Activated naive CD8-positive, alpha-beta T cell treated with anti-CD3 and anti-CD28 coated beads, Interleukin-2, amount 10 ng/mL, durations not matched to agents 7 days and 5 days (primary cell): ENCODE results near the gene MAGI1. TPM values are rescaled to one million over a fixed set of nuclear protein-coding genes. Genes with fewer than 3 reads are reported as not detected.

Source experiments
- ATAC-seq: fragments of 150-1000 bp; cut with Tn5 transposase; one replicate; pipeline ENCODE4 v1.10.0; 2021; ENCODE audit warnings: low read depth, moderate library complexity
- POLR2A ChIA-PET: fragments of 350-600 bp; sonication (Branson Sonifier 250); formaldehyde crosslinking; loops from one replicate; lab custom pipeline; 2021; ENCODE audit warnings: antibody characterized with exemption; lab: Charles Lee
- DNase-seq: peaks from one replicate; pipeline ENCODE4 v3.0.0; 2021
- H3K27ac Mint-ChIP-seq: one replicate; pipeline ENCODE4 v1.8.0; 2022; ENCODE audit warnings: mild to moderate bottlenecking, mixed read lengths
- H3K27me3 Mint-ChIP-seq: one replicate; pipeline ENCODE4 v1.8.0; 2022; ENCODE audit warnings: mild to moderate bottlenecking, moderate library complexity, mixed read lengths
- H3K36me3 Mint-ChIP-seq: one replicate; pipeline ENCODE4 v1.8.0; 2021; ENCODE audit warnings: mild to moderate bottlenecking, mixed read lengths
- H3K4me1 Mint-ChIP-seq: one replicate; pipeline ENCODE4 v1.8.0; 2021; ENCODE audit warnings: mixed read lengths
- H3K4me3 Mint-ChIP-seq: one replicate; pipeline ENCODE4 v1.8.0; 2022; ENCODE audit warnings: mild to moderate bottlenecking, moderate library complexity, mixed read lengths
- H3K9me3 Mint-ChIP-seq: one replicate; pipeline ENCODE4 v1.8.0; 2021; ENCODE audit warnings: mixed read lengths
- total RNA-seq, 2 experiments: library from RNA; stranded (reverse); gene quantifications; one replicate each; pipeline ENCODE4 v1.2.3, GENCODE V29; 2021

MAGI1 gene
- total RNA-seq, 2 experiments from 2014 or later = not detected

DNA sequence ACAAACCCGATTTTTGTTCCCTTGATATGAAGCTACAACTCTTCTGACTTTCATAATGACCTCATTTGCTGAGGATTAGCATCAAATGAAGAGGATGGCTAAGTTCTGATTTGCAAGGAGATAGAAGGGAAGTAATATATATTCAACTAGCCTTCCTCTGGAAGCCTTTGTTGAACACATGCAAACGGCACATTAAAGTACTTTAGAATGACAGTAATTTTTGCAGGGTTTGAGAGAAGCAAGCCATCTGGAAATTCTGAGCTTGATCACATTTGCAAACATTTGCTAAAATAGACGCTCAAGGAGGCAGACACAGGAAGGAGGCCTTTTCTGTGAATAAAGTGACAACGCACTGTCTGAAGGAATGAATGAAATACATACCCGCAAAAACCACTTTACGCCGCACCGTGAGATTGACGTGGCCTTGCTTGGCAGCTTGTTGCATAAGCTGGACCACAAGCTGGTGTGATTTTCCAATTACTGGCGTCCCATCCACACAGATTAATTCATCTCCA, 657.2 kb downstream of the MAGI1 start:
- Mint-ChIP-seq H3K27me3 (no peaks in the 10 kb centered on the region), H3K9me3 (peaks cover 5% of the 10 kb centered on the region), H3K4me1 (no peaks in the 10 kb centered on the region), H3K36me3 (no peaks in the 10 kb centered on the region), H3K27ac (no peak overlapping the region), H3K4me3 (no peak overlapping the region)
- no peak for ATAC-seq
- POLR2A ChIA-PET = no interaction called here
- DNase-seq = no peak

DNA sequence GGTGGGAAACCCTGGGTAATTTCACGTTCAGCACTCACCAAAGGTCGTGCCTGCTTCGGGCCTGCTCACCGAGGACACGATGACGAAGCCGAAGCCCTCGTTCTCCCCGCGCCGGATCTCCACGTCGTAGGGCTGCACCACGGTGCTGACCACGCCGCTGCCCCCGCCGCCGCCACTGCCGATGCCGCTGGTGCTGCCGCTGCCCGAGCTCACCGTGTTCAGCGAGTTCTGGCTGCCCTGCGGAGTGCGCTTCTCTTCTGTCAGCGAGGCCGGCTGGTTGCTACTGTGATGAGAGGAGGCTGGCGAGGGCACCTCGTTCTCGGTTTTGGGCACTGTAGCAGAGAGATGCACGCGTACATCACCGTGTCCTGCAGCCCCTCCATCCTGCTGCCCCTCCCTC, 659.5 kb downstream of the MAGI1 start:
- H3K27ac Mint-ChIP-seq = no peak overlapping the region
- ATAC-seq (no peak), DNase-seq (no peak)
- H3K27me3 Mint-ChIP-seq = no peaks in the 10 kb centered on the region
- POLR2A ChIA-PET = no interaction called here
- H3K4me1 Mint-ChIP-seq = no peaks in the 10 kb centered on the region
- peaks cover 6% of the 10 kb centered on the region for H3K9me3 Mint-ChIP-seq
- no peaks in the 10 kb centered on the region for H3K36me3 Mint-ChIP-seq
- no peak overlapping the region for H3K4me3 Mint-ChIP-seq

DNA sequence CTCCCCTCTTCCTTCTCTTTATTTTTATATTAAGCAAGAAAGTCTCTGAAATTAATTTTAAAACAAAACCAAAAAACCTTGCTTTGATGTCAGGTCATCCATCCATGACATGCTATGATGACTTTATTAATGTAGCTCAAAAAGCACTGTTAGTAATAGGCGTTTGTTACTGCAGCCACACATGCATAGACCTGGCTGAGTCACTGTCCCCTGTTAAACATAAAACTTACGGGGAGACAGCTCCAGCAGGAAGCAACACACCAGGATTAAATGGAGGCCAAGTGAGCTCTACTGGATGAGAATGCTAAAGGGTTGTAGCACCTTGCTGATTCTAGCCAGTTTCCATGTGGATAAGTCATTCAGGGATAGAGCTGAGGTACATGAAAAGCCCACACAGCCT, 661.1 kb downstream of the MAGI1 start:
- POLR2A ChIA-PET = no interaction called here
- no peaks in the 10 kb centered on the region for H3K4me1 Mint-ChIP-seq
- H3K36me3 Mint-ChIP-seq = no peaks in the 10 kb centered on the region
- ATAC-seq (no peak), DNase-seq (no peak)
- H3K4me3 Mint-ChIP-seq = no peak overlapping the region
- no peak overlapping the region for H3K27ac Mint-ChIP-seq
- peaks cover 6% of the 10 kb centered on the region for H3K9me3 Mint-ChIP-seq
- no peaks in the 10 kb centered on the region for H3K27me3 Mint-ChIP-seq

DNA sequence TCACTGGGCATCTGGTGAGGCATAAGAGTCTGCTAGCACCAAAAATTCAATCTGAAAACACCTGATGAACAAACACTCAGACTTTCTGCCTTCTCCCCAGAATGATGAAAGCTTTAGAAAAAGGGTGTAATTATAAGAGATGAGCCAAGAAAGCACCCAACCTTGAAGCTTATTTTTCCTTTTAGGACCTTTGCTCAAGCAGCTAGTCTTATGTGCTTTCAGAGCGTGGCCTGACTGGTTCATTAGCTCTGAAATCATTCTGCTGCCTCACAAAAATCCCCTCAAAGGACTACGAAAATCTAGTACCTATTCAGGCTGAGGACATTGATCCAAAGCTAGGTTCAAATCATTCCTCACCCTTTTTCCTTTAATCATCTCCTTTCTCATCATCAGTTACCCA, 662.3 kb downstream of the MAGI1 start:
- Mint-ChIP-seq H3K9me3 (peaks cover 9% of the 10 kb centered on the region), H3K27me3 (no peaks in the 10 kb centered on the region), H3K4me3 (no peak overlapping the region), H3K27ac (no peak overlapping the region), H3K4me1 (no peaks in the 10 kb centered on the region), H3K36me3 (no peaks in the 10 kb centered on the region)
- POLR2A ChIA-PET = no interaction called here
- ATAC-seq (no peak), DNase-seq (no peak)

DNA sequence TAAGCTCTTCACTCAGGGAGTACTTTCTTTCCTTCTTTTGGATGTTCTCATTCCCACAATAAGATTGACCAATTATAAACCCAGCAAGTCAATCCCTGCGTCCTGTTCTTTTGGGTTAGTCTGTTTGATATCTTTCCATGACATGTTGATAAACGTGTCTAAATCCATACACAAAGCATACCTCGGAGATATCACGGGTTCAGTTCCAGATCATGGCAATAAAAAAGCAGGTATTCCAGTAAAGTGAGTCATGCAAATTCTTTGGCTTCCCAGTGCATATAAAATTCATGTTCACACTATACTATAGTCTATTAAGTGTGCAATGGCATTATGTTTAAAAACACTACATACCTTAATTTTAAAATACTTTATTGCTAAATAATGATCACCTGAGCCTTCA, 667.7 kb downstream of the MAGI1 start:
- POLR2A ChIA-PET = no interaction called here
- Mint-ChIP-seq H3K27me3 (no peaks in the 10 kb centered on the region), H3K27ac (no peak overlapping the region), H3K4me1 (no peaks in the 10 kb centered on the region), H3K9me3 (peaks cover 9% of the 10 kb centered on the region), H3K4me3 (no peak overlapping the region), H3K36me3 (no peaks in the 10 kb centered on the region)
- ATAC-seq = no peak
- DNase-seq = no peak

DNA sequence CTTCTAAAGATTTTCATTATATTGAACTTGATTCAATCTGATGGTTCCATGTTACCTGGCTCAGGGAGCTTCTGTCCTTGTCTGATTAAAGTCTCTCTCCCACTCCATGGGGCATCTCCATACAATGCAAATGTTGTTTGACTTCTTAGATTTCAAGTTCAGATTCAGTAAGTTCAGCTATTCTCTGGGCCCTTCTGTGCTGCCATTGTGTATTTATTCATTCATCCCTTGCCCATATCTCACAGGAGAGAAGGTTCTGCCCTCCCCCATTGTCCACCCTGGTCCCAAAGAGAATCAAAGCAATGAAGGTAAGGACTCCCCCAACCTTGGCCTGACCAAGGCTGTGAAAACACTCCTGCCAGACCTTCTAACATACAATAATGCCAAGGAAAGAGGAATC, 669.9 kb downstream of the MAGI1 start:
- POLR2A ChIA-PET = no interaction called here
- peaks cover 8% of the 10 kb centered on the region for H3K9me3 Mint-ChIP-seq
- H3K4me3 Mint-ChIP-seq = no peak overlapping the region
- no peak for DNase-seq
- no peak for ATAC-seq
- H3K36me3 Mint-ChIP-seq = no peaks in the 10 kb centered on the region
- no peaks in the 10 kb centered on the region for H3K27me3 Mint-ChIP-seq
- H3K27ac Mint-ChIP-seq = no peak overlapping the region
- no peaks in the 10 kb centered on the region for H3K4me1 Mint-ChIP-seq

DNA sequence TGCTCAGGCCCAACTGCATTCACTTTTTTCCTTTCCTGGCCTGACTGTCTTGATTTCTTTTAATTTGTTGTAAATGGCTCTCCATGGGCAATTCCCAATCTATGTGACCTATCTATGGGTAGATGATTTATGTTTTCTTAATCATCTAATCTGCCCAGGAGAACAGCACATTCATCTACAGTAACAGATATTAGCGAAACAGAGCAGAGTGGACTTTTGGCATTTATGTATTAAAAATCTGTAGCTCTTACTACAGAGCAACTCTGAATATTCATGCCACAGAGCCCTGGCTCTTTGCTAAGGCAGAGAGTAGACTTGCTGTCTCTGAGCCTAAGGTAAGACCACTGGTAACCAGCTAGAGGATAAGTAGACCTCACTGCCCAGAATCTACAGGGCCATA, 676.0 kb downstream of the MAGI1 start:
- no peak for ATAC-seq
- POLR2A ChIA-PET = no interaction called here
- Mint-ChIP-seq H3K4me1 (no peaks in the 10 kb centered on the region), H3K36me3 (no peaks in the 10 kb centered on the region), H3K27me3 (no peaks in the 10 kb centered on the region), H3K27ac (no peak overlapping the region), H3K4me3 (no peak overlapping the region), H3K9me3 (no peaks in the 10 kb centered on the region)
- no peak for DNase-seq

DNA sequence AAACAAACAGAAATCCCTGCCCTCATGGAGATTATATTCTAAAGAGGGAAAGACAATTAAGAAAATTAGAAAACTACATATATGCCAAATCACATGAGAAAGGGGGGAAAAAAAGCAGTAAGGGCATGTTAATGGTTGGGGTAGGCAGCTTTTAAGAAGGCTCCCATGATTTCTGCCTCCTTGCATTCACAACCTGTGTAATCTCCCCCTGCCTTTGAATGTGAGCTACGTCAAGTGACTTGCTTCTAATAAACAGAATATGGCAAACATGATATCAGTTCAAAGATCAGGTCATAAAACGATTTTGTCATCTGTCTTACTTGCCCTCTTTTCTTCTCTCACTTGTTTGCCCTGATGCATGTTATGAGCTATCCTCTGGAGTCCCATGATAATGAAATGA, 677.3 kb downstream of the MAGI1 start:
- no peak for DNase-seq

DNA sequence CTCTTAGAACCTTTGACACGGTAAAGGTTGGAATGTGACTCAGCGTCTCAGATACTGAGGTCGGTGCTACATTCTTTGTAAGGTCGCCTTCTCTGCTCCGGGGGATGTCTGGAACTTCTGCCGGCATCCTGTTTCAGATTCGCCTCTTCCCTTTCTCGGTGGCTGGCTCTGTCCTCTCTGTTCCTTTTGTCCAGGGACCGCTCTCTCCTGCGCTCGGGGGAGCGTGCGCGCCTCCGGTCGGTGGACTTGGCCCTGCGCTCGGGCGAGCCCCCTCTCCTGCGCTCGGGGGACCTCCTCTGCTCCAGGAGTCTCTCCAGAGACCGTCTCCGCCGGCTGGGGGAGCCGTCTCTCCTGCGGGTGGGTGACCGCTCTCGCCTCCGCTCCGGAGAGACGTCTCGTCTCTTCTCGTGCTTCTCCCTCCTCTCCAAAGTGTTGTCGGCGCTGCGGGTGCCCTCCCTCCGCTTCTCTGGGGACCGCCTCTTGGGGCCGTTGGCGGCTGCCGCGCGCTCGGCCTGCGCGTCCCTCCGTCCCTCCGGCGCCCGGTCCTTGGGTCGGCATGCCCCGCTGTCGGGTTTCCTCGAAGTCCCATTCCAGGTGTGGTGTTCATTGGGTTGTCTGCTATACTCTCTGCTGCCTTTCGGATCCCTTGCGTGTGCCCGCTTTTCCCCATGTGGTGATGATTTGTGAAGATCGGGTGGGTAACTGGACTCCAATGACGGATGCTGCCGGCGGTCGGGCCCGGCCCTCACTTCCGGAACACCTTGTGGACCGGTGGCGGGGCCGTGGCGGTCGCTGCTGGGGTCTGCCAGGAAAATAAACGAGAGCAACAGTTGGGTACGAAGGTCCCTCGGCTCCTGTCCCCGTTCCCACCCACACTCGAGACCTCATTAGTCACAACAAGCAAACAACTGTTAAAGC, 682.1 kb downstream of the MAGI1 start:
- peaks cover 15% of the 10 kb centered on the region for H3K27me3 Mint-ChIP-seq
- no peak for ATAC-seq

More for the DNA sequence above, 677.3 kb downstream of the MAGI1 start:
- POLR2A ChIA-PET = no interaction called here
- H3K36me3 Mint-ChIP-seq = no peaks in the 10 kb centered on the region
- no peak for ATAC-seq
- no peak overlapping the region for H3K27ac Mint-ChIP-seq
- H3K27me3 Mint-ChIP-seq = peaks cover 8% of the 10 kb centered on the region
- H3K4me3 Mint-ChIP-seq = no peak overlapping the region
- H3K4me1 Mint-ChIP-seq = no peaks in the 10 kb centered on the region
- H3K9me3 Mint-ChIP-seq = no peaks in the 10 kb centered on the region

DNA sequence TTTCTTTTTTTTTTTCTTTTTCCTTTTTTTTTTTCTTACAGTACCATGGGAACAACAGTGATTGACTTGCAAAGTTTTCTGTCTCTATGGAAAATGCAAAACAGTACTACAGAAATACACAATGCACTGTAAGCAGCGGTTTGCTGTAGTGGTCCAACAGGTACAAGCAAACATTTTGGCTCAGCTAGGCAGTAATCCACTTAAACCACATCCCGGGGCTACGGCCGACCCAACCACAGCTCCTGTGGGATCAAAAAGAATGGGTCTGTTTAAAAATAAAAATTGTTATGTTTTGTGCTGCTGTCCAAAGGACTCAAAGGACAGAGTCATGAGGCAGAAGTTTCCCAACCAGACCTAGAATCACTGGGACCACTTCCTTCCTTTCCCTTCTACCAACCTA, 683.8 kb downstream of the MAGI1 start:
- H3K4me3 Mint-ChIP-seq = no peak overlapping the region
- no peak for DNase-seq
- no peaks in the 10 kb centered on the region for H3K9me3 Mint-ChIP-seq
- no peak for ATAC-seq
- POLR2A ChIA-PET = no interaction called here
- no peaks in the 10 kb centered on the region for H3K4me1 Mint-ChIP-seq
- peaks cover 15% of the 10 kb centered on the region for H3K27me3 Mint-ChIP-seq
- H3K36me3 Mint-ChIP-seq = no peaks in the 10 kb centered on the region
- no peak overlapping the region for H3K27ac Mint-ChIP-seq

More for the DNA sequence above, 682.1 kb downstream of the MAGI1 start:
- no peak overlapping the region for H3K4me3 Mint-ChIP-seq
- no peak overlapping the region for H3K27ac Mint-ChIP-seq
- no peaks in the 10 kb centered on the region for H3K36me3 Mint-ChIP-seq
- POLR2A ChIA-PET = no interaction called here
- no peak for DNase-seq
- H3K4me1 Mint-ChIP-seq = no peaks in the 10 kb centered on the region
- H3K9me3 Mint-ChIP-seq = no peaks in the 10 kb centered on the region

DNA sequence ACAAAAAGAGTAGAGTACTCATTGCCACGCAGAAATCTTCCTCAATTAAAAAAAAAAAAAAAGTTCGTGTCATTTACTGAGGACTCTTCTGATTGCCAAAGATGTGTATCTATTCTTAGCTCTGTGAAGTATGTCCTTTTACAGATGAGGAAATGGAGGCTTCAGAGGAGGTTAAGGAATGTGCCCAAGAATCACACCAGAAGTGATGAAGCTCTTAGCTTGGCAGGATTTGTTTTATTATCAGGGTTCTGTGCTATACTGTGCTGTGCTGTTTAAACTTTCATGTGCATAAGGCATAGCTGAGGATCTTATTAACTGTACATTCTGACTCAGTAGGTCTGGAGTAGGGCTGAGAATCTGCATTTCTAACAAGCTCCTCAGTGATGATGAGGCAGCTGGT, 685.8 kb downstream of the MAGI1 start:
- Mint-ChIP-seq H3K4me3 (no peak overlapping the region), H3K36me3 (no peaks in the 10 kb centered on the region), H3K4me1 (no peaks in the 10 kb centered on the region), H3K9me3 (no peaks in the 10 kb centered on the region), H3K27me3 (peaks cover 15% of the 10 kb centered on the region), H3K27ac (no peak overlapping the region)
- ATAC-seq (no peak), DNase-seq (no peak)
- POLR2A ChIA-PET = no interaction called here

DNA sequence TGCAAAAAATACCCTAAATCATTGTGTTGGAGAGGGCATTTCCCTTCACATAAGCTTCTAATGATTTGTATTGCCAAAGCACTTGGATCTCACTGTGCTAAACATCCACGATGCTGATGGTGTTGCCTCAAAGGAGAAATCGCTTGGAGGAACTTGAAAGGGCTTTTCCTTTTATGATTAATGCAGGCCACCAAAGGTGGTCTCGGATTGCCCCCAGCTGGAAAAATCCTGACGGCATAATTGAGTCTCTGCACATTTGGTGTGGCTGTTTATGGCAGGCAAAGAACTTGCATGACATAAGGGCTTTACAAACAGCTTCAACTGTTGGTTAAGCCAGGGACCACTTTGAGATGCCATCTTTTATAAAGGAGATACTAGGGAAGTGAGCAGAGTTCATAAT, 687.0 kb downstream of the MAGI1 start:
- no peaks in the 10 kb centered on the region for H3K9me3 Mint-ChIP-seq
- POLR2A ChIA-PET = no interaction called here
- H3K4me1 Mint-ChIP-seq = no peaks in the 10 kb centered on the region
- H3K4me3 Mint-ChIP-seq = no peak overlapping the region
- no peak for DNase-seq
- H3K27me3 Mint-ChIP-seq = peaks cover 10% of the 10 kb centered on the region
- H3K27ac Mint-ChIP-seq = no peak overlapping the region
- no peaks in the 10 kb centered on the region for H3K36me3 Mint-ChIP-seq
- ATAC-seq = no peak

DNA sequence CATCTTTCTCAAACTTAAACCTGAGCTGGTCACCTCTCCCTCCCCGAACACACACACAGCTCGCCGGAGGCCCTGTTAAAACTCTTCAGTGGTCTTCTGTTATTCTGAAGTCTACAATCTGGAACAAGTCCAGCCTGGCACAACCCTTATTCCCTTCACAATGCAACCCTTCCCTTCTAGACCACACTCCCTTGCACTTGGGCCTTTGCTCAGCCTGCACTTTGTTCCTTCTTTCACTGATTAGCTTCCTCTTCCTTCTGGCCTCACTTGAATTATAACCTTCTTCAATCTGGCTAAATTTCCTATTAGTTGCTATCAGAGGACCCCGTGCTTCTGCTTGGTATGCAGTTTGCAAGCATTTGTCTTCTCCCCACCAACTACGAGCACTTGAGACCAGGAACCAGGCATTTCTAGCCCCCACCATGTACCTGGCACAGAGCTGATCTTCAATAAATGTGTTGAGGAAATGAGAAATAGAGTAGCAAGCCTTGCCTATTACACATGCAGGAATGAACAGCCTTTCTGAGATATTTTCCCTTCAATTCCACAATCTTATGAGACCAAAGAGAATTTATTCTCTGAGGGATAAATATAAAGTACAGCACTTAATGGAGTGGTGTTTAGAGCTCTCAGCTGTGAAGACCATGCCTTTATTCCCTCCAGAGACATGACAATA, 687.8 kb downstream of the MAGI1 start:
- ATAC-seq (no peak), DNase-seq (no peak)
- POLR2A ChIA-PET = no interaction called here
- Mint-ChIP-seq H3K4me1 (no peaks in the 10 kb centered on the region), H3K27ac (no peak overlapping the region), H3K36me3 (no peaks in the 10 kb centered on the region), H3K4me3 (no peak overlapping the region), H3K27me3 (peaks cover 3% of the 10 kb centered on the region), H3K9me3 (no peaks in the 10 kb centered on the region)
